RWPE1 (cell line): ENCODE measurements around the gene CDC27.
"Not testable (repeated sequence)": the region's sequence is repeated elsewhere in the genome, so short reads cannot be mapped to it uniquely, and the experiment has no call there.

Experiments
- CTCF ChIA-PET: fragments of 350-600 bp; sonication (Branson Sonifier 250); formaldehyde crosslinking; extraction: SDS; loops from one replicate; lab custom pipeline; 2021; lab: Yijun Ruan, JAX
- POLR2A ChIA-PET: fragments of 400-600 bp; formaldehyde crosslinking; extraction: SDS; loops from one replicate; lab custom pipeline; 2020; ENCODE audit warnings: antibody characterized with exemption; ENCODE audit not compliant: low non-redundant PET; lab: Yijun Ruan, JAX
- DNase-seq: peaks from one replicate; pipeline ENCODE4 v3.0.0; 2012; ENCODE audit warnings: low spot score
- H3K27ac ChIP-seq: fragments of 450-650 bp; 2 replicates; pipeline ENCODE4 v1.5.1; 2017
- TF ChIP-seq, protein P1 (sequence below): fragments of 450-650 bp; conservative IDR thresholded peaks from 2 replicates; pipeline ENCODE4 v1.5.1; 2017; ENCODE audit warnings: low read depth, mild to moderate bottlenecking

The CDC27 gene

DNA sequence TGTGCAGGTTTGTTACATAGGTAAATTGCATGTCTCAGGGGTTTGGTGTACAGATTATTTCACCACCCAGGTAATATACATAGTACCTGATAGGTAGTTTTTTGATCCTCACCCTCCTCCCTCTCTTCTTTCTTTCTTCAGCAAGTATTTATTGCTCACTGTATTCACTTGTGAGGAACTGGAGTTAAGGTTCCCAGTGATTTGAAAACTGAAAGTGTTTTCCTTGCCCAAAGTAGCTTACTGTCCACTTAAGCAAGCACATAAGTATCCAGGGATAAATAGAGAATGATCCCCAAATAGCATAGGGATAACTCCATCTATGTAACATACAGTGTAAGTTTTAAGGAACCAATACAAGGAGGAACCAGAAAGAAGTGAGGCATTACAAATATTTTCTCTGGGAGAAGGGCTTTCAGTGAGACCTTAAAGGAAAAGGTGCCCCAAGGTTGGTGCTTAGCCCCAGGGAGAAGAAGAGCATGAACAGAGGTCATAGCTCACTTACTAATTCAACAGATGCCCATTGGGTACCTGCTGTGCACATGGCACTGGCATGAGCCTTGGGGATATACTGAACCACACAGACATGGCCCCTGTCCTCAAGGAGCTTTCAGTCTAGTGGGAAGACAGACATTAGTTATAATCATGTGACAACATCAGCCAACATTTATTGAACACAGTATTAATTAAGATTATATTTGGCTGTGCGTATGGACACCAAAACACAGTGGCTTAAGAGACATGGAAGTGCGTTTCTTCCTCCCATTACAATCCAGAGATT, 37.0 kb upstream of the CDC27 start:
- DNase-seq: no peak
- ChIA-PET POLR2A (interaction anchor here (0.7 kb wide), 1 partner anchor 465 kb away, joined by 5 read pairs; no protein-coding TSS in a partner anchor), CTCF (interaction anchor here (0.7 to 1.1 kb wide), 2 partner anchors 90 to 1421 kb away, joined by 3 to 7 read pairs; no protein-coding TSS in a partner anchor)
- H3K27ac ChIP-seq: no peak overlapping the region
- TF ChIP-seq, protein P1, sequence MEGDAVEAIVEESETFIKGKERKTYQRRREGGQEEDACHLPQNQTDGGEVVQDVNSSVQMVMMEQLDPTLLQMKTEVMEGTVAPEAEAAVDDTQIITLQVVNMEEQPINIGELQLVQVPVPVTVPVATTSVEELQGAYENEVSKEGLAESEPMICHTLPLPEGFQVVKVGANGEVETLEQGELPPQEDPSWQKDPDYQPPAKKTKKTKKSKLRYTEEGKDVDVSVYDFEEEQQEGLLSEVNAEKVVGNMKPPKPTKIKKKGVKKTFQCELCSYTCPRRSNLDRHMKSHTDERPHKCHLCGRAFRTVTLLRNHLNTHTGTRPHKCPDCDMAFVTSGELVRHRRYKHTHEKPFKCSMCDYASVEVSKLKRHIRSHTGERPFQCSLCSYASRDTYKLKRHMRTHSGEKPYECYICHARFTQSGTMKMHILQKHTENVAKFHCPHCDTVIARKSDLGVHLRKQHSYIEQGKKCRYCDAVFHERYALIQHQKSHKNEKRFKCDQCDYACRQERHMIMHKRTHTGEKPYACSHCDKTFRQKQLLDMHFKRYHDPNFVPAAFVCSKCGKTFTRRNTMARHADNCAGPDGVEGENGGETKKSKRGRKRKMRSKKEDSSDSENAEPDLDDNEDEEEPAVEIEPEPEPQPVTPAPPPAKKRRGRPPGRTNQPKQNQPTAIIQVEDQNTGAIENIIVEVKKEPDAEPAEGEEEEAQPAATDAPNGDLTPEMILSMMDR: no peak

DNA sequence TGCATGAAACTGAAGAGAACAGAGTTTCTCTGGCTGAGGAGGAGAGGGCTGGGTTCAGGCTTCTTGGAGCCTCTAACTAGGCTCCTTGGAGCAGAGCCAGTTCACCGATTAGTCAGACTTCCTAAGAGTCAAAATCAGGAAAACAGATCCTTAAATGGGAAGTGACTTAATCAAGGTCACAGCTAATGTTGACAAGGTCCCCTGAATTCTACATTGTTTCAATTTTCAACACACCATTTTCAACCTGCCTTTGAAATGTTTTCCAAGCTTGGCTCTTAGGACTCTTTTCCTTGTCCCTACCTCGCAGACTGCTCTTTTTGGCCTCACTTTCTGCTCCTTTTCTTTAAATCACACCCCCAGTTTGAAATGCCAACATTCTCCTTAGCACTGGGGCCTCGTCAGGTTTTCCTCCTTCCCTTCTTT, 36.4 kb upstream of the CDC27 start:
- H3K27ac ChIP-seq: no peak overlapping the region
- POLR2A ChIA-PET: interaction anchor here (0.7 kb wide), 1 partner anchor 466 kb away, joined by 5 read pairs; no protein-coding TSS in a partner anchor
- DNase-seq: peak; percentile 53
- TF ChIP-seq, protein P1: no peak
- CTCF ChIA-PET: interaction anchor here (0.7 to 1.1 kb wide), 2 partner anchors 90 to 1420 kb away, joined by 3 to 7 read pairs; no protein-coding TSS in a partner anchor

DNA sequence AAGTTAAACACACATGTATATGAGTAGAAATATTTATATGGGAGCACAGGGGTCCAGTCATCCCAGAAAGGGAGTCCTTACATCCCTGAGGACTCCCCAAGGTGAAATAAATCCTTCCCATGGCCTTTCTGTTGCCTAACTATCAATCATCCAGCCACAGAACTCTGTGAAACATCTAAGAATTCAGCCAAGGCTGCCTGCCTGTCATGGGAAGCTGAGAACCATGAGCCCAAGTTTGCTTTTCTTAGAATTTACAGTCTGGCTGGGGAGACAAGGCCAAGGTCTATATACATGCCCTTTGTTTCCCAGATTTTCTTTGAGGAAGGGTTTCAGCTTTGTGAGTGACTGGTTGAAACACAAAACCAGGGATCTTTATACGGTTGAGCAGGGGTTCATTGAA, 35.9 kb upstream of the CDC27 start:
- DNase-seq: no peak
- ChIA-PET POLR2A (interaction anchor here (0.7 kb wide), 1 partner anchor 467 kb away, joined by 5 read pairs; no protein-coding TSS in a partner anchor), CTCF (interaction anchor here (1.1 kb wide), 1 partner anchor 91 kb away, joined by 7 read pairs; no protein-coding TSS in a partner anchor)
- no peak overlapping the region for H3K27ac ChIP-seq
- TF ChIP-seq, protein P1: no peak

DNA sequence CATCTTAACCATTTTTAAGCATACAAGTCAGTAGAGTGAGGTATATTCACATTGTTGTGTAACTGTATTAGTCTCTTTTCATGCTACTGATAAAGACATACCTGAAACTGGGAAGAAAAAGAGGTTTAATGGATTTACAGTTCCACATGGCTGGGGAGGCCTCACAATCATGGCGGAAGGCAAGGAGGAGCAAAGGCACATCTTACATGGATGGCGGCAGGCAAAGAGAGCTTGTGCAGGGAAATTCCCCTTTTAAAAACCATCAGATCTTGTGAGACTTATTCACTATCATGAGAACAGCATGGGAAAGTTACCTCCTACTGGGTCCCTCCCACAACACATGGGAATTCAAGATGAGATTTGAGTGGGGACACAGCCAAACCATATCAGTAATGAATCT, 35.0 kb upstream of the CDC27 start:
- POLR2A ChIA-PET: not testable (repeated sequence)
- CTCF ChIA-PET: interaction anchor here (0.6 to 0.7 kb wide), 2 partner anchors 14 to 29 kb away, joined by 3 read pairs; no protein-coding TSS in a partner anchor

DNA sequence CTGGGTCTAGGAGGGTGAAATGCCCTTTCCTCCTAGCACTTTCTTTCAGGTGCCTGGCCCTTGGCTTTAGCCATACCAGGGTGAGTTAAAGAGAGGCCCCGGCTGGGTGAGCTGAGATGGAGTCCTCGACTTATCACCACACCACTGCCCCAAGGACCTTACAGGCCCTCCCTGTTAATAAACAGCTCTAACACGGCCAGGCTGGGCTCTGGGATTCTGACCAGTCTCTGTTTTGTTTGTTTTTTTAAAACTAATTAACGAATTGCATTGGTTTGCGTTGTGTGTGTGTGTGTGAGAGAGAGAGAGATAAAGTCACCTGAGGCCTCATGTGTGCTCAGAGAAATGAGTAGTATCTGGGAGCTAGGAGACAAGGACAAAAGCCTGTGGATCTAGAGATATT, 34.4 kb upstream of the CDC27 start:
- TF ChIP-seq, protein P1: no peak
- POLR2A ChIA-PET: no interaction called here
- CTCF ChIA-PET: interaction anchor here (0.6 kb wide), 1 partner anchor 28 kb away, joined by 3 read pairs; no protein-coding TSS in a partner anchor

More for the DNA sequence above, 35.0 kb upstream of the CDC27 start:
- H3K27ac ChIP-seq, DNase-seq: not testable (repeated sequence)

DNA sequence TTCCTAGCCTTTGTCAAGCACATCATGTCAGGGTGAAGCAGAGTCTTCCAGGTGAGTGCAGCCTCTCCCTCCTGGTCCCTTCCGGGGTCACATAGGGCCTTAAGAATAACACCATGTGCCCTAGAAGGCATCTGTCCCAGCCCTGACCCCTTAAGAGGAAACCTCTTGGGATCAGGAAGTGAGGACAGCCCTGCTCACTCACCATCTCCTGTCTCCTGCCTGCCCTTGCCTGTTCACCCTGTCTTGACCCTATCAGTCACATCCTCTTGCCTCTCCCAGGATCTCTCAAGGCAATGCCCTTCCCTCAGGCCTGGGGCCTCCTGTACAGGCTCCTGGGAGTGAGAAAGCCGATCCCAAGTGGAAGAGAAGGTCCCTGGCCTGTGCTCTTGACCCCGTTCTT, 33.9 kb upstream of the CDC27 start:
- DNase-seq: peak; percentile 22

More for the DNA sequence above, 34.4 kb upstream of the CDC27 start:
- H3K27ac ChIP-seq: no peak overlapping the region
- no peak for DNase-seq

More for the DNA sequence above, 33.9 kb upstream of the CDC27 start:
- no peak overlapping the region for H3K27ac ChIP-seq
- ChIA-PET CTCF (no interaction called here), POLR2A (no interaction called here)
- TF ChIP-seq, protein P1: no peak
